Measurements from ENCODE around the gene ELMOD1.

DNA sequence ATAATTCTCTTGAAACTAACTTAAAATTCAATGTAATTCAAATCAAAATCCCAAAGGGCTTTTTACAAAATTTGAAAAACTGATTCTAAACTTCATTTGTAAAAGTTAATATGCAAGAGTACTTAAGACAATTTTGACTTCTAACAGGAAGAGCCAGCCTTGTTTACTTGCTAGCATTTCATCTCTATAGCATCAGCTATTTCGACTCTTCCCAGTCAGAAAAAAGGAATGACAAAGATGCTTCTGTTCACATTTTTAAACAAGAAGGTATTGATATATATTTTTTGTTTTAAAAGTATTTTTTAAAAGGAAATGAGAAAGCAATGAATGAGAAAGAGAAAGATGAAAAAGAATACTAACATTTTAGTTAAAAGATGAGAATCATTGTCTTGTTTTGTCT lies 104.5 kb downstream of the ELMOD1 start:
- TF ChIP-seq, protein P1, sequence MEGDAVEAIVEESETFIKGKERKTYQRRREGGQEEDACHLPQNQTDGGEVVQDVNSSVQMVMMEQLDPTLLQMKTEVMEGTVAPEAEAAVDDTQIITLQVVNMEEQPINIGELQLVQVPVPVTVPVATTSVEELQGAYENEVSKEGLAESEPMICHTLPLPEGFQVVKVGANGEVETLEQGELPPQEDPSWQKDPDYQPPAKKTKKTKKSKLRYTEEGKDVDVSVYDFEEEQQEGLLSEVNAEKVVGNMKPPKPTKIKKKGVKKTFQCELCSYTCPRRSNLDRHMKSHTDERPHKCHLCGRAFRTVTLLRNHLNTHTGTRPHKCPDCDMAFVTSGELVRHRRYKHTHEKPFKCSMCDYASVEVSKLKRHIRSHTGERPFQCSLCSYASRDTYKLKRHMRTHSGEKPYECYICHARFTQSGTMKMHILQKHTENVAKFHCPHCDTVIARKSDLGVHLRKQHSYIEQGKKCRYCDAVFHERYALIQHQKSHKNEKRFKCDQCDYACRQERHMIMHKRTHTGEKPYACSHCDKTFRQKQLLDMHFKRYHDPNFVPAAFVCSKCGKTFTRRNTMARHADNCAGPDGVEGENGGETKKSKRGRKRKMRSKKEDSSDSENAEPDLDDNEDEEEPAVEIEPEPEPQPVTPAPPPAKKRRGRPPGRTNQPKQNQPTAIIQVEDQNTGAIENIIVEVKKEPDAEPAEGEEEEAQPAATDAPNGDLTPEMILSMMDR (IDR thresholded peaks at IDR 0.05; ENCODE audit: low read depth, low read length) = no peak
- TF ChIP-seq EZH2phosphoT487 (IDR thresholded peaks at IDR 0.05; ENCODE audit: low read depth) = no peak

All from OCI-LY3 (cell line).